CD4-positive, alpha-beta T cell treated with Interleukin-6 for 4 hours (primary cell): ENCODE data around the gene UTP25.
"Not testable (repeated sequence)": the region's sequence is repeated elsewhere in the genome, so short reads cannot be mapped to it uniquely, and the experiment has no call there.

ENCODE experiments used
- DNase-seq: peaks from one replicate; pipeline ENCODE4 v3.0.0-alpha.2; 2020; ENCODE audit warnings: mixed read lengths

UTP25 gene

GRCh38 chr1:209876078-209876800 lies 48.5 kb downstream of the UTP25 start:
- no peak for DNase-seq

GRCh38 chr1:209877087-209877764 lies 49.5 kb downstream of the UTP25 start:
- DNase-seq: no peak

GRCh38 chr1:209878964-209879363 lies 51.2 kb downstream of the UTP25 start:
- no peak for DNase-seq

- DNase-seq: no peak
These were observed 51.8 kb downstream of the UTP25 start for GRCh38 chr1:209879539-209879938.

- DNase-seq: no peak
These were observed 52.3 kb downstream of the UTP25 start for GRCh38 chr1:209880031-209880430.

- DNase-seq: no peak
These were observed 53.8 kb downstream of the UTP25 start for GRCh38 chr1:209881619-209882018.

- DNase-seq: no peak
These were observed 54.5 kb downstream of the UTP25 start for GRCh38 chr1:209882286-209882685.

- DNase-seq: no peak
These were observed 55.2 kb downstream of the UTP25 start for GRCh38 chr1:209882942-209883340.

- DNase-seq: no peak
These were observed 55.7 kb downstream of the UTP25 start for GRCh38 chr1:209883341-209883971.

GRCh38 chr1:209884249-209884648 lies 56.5 kb downstream of the UTP25 start:
- DNase-seq: no peak

GRCh38 chr1:209884665-209885117 lies 56.9 kb downstream of the UTP25 start:
- DNase-seq: no peak

GRCh38 chr1:209885403-209886218 lies 57.8 kb downstream of the UTP25 start:
- DNase-seq: no peak

GRCh38 chr1:209886219-209886536 lies 58.4 kb downstream of the UTP25 start:
- no peak for DNase-seq

- DNase-seq: not testable (repeated sequence)
These were observed 60.7 kb downstream of the UTP25 start for GRCh38 chr1:209888291-209889076.

GRCh38 chr1:209889077-209889418 lies 61.3 kb downstream of the UTP25 start:
- DNase-seq: no peak

- DNase-seq: no peak
These were observed 63.0 kb downstream of the UTP25 start for GRCh38 chr1:209890641-209891330.

GRCh38 chr1:209893751-209894150 lies 66.0 kb downstream of the UTP25 start:
- DNase-seq: no peak

GRCh38 chr1:209895709-209896108 lies 67.9 kb downstream of the UTP25 start:
- DNase-seq: no peak

- no peak for DNase-seq
These were observed 68.6 kb downstream of the UTP25 start for GRCh38 chr1:209896346-209896745.

GRCh38 chr1:209898271-209898670 lies 70.5 kb downstream of the UTP25 start:
- not testable (repeated sequence) for DNase-seq

- not testable (repeated sequence) for DNase-seq
These were observed 71.1 kb downstream of the UTP25 start for GRCh38 chr1:209898851-209899250.

GRCh38 chr1:209899948-209900347 lies 72.2 kb downstream of the UTP25 start:
- no peak for DNase-seq
